H1 (cell line): ENCODE data around the gene ANO2. TPM values are rescaled to one million over a fixed set of nuclear protein-coding genes. Genes with fewer than 3 reads are reported as not detected.

Source experiments
- CTCF ChIA-PET: fragments of 300-600 bp; sonication (Branson Sonifier 250); formaldehyde crosslinking; loops from one replicate; lab custom pipeline; 2021; ENCODE audit not compliant: partially characterized antibody; lab: Charles Lee
- POLR2A ChIA-PET: fragments of 300-600 bp; sonication (Branson Sonifier 250); formaldehyde crosslinking; loops from one replicate; lab custom pipeline; 2021; ENCODE audit warnings: inconsistent platforms; ENCODE audit not compliant: partially characterized antibody; lab: Charles Lee
- DNase-seq, 2 experiments: peaks; one replicate each; pipeline versions ENCODE4 v3.0.0 to v3.0.0-alpha.2; 2010 to 2022; ENCODE audit warnings: low spot score in 2 of 2, low read depth in 1 of 2, mixed read lengths in 1 of 2
- FAIRE-seq: peaks from 2 replicates; lab custom pipeline; 2011; peaks lifted over from hg19 to GRCh38; lab: Jason Lieb, UNC
- H2AFZ ChIP-seq: 2 replicates; pipeline ENCODE4 v1.8.1; 2012; ENCODE audit warnings: low read length, inconsistent platforms
- H2AK5ac ChIP-seq: 2 replicates; pipeline ENCODE4 v1.6.1; 2013; ENCODE audit warnings: low read depth, low read length
- H2BK120ac ChIP-seq: replicated peaks from 2 replicates; pipeline ENCODE3; 2013; ENCODE audit warnings: low read depth, low read length, inconsistent platforms
- H2BK12ac ChIP-seq: 2 replicates; pipeline ENCODE4 v1.6.1; 2013; ENCODE audit warnings: low read depth, low read length
- H2BK15ac ChIP-seq: 2 replicates; pipeline ENCODE4 v1.6.1; 2013; ENCODE audit warnings: low read length
- H2BK20ac ChIP-seq: 2 replicates; pipeline ENCODE4 v1.6.1; 2013; ENCODE audit warnings: low read length
- H2BK5ac ChIP-seq: 2 replicates; pipeline ENCODE4 v1.6.1; 2013; ENCODE audit warnings: low read depth, low read length
- H3K14ac ChIP-seq: 2 replicates; pipeline ENCODE4 v1.6.1; 2013; ENCODE audit warnings: inconsistent platforms; ENCODE audit not compliant: insufficient read length
- H3K18ac ChIP-seq: 2 replicates; pipeline ENCODE4 v1.6.1; 2013; ENCODE audit warnings: low read length; ENCODE audit errors: extremely low read depth
- H3K23ac ChIP-seq: 2 replicates; pipeline ENCODE4 v1.6.1; 2013; ENCODE audit warnings: inconsistent platforms; ENCODE audit not compliant: insufficient read length
- H3K23me2 ChIP-seq: 2 replicates; pipeline ENCODE4 v1.6.1; 2013; ENCODE audit warnings: low read depth, low read length
- H3K27ac ChIP-seq: 2 replicates; pipeline ENCODE4 v1.6.1; 2011; ENCODE audit warnings: low read depth, low read length, inconsistent platforms
- H3K27me3 ChIP-seq, 4 experiments: replicated peaks in 1 of 4; 1 replicate in 1 of 4; 2 replicates in 3 of 4; pipeline versions ENCODE4 v1.6.1 to v1.8.1; 2011 to 2013; ENCODE audit warnings: low read length in 3 of 4, mild to moderate bottlenecking in 3 of 4, inconsistent platforms in 2 of 4, mixed read lengths in 2 of 4, moderate library complexity in 1 of 4; ENCODE audit not compliant: control insufficient read depth in 3 of 4, insufficient read depth in 3 of 4; ENCODE audit errors: extremely low read depth in 1 of 4
- H3K36me3 ChIP-seq, 4 experiments: 2 replicates each; pipeline versions ENCODE4 v1.6.1 to v1.8.1; 2011 to 2013; ENCODE audit warnings: mild to moderate bottlenecking in 4 of 4, low read length in 3 of 4, moderate library complexity in 2 of 4, control low read depth in 1 of 4, inconsistent platforms in 1 of 4; ENCODE audit not compliant: insufficient read depth in 4 of 4, control insufficient read depth in 2 of 4
- H3K4ac ChIP-seq: replicated peaks from 2 replicates; pipeline ENCODE3; 2013; ENCODE audit warnings: low read length, low read depth, mixed read lengths, inconsistent platforms; ENCODE audit not compliant: insufficient read length
- H3K4me1 ChIP-seq, 4 experiments: replicated peaks in 1 of 4; 1 replicate in 1 of 4; 2 replicates in 3 of 4; pipeline versions ENCODE4 v1.6.1 to v1.8.1; 2011 to 2013; ENCODE audit warnings: low read length in 3 of 4, inconsistent platforms in 2 of 4, mixed read lengths in 1 of 4; ENCODE audit not compliant: insufficient read depth in 4 of 4, control insufficient read depth in 3 of 4
- H3K4me2 ChIP-seq, 2 experiments: 2 replicates each; pipeline versions ENCODE4 v1.6.1 to v1.8.1; 2011 to 2013; ENCODE audit warnings: low read depth in 2 of 2, low read length in 2 of 2, control low read depth in 1 of 2, inconsistent platforms in 1 of 2, mild to moderate bottlenecking in 1 of 2; ENCODE audit not compliant: insufficient read depth in 1 of 2
- H3K4me3 ChIP-seq, 4 experiments: fragments of 200-600, 300-600 bp in 1 of 4; sonication (generic), shearing (Covaris generic), sonication (Bioruptor Twin) in 1 of 4; 2 replicates each; pipeline versions ENCODE4 v1.5.1 to v1.8.1; 2011 to 2016; ENCODE audit warnings: low read length in 4 of 4, low read depth in 3 of 4, control low read depth in 2 of 4, inconsistent platforms in 2 of 4, mild to moderate bottlenecking in 2 of 4, mixed read lengths in 1 of 4, moderate library complexity in 1 of 4; ENCODE audit not compliant: insufficient read depth in 2 of 4; ENCODE audit errors: extremely low read depth in 1 of 4
- H3K56ac ChIP-seq: replicated peaks from 2 replicates; pipeline ENCODE3; 2013; ENCODE audit warnings: low read depth, mild to moderate bottlenecking, mixed read lengths, low read length, inconsistent platforms; ENCODE audit not compliant: insufficient read length
- H3K79me1 ChIP-seq: 2 replicates; pipeline ENCODE4 v1.6.1; 2013; ENCODE audit warnings: low read depth, low read length, control low read depth
- H3K79me2 ChIP-seq, 2 experiments: 2 replicates each; pipeline versions ENCODE4 v1.6.1 to v1.8.1; 2012 to 2013; ENCODE audit warnings: low read length in 2 of 2, mild to moderate bottlenecking in 2 of 2, inconsistent platforms in 1 of 2; ENCODE audit not compliant: insufficient read depth in 2 of 2, control insufficient read depth in 1 of 2
- H3K9ac ChIP-seq, 4 experiments: replicated peaks in 1 of 4; 1 replicate in 1 of 4; 2 replicates in 3 of 4; pipeline versions ENCODE4 v1.6.1 to v1.8.1; 2011 to 2013; ENCODE audit warnings: low read depth in 3 of 4, low read length in 3 of 4, control low read depth in 2 of 4, mild to moderate bottlenecking in 2 of 4, moderate library complexity in 2 of 4, inconsistent platforms in 1 of 4; ENCODE audit errors: extremely low read depth in 1 of 4
- H3K9me3 ChIP-seq, 2 experiments: 2 replicates each; pipeline versions ENCODE4 v1.6.1 to v1.8.1; 2012 to 2013; ENCODE audit warnings: mild to moderate bottlenecking in 2 of 2, moderate library complexity in 2 of 2, control low read depth in 1 of 2, inconsistent platforms in 1 of 2, low read depth in 1 of 2, low read length in 1 of 2, mixed read lengths in 1 of 2; ENCODE audit not compliant: insufficient read depth in 2 of 2
- H4K20me1 ChIP-seq, 2 experiments: replicated peaks in 1 of 2; 2 replicates each; pipeline versions ENCODE3 to v1.8.1; 2011 to 2013; ENCODE audit warnings: inconsistent platforms in 2 of 2, low read length in 2 of 2, mild to moderate bottlenecking in 1 of 2; ENCODE audit not compliant: insufficient read depth in 2 of 2, control insufficient read depth in 1 of 2
- H4K5ac ChIP-seq: 2 replicates; pipeline ENCODE4 v1.6.1; 2013; ENCODE audit warnings: low read length, low read depth, mixed read lengths, inconsistent platforms; ENCODE audit not compliant: insufficient read length
- H4K8ac ChIP-seq: 2 replicates; pipeline ENCODE4 v1.8.0; 2013; ENCODE audit warnings: mild to moderate bottlenecking, moderate library complexity, low read length, inconsistent platforms; ENCODE audit not compliant: insufficient read depth; ENCODE audit errors: extremely low read depth
- H4K91ac ChIP-seq: replicated peaks from 2 replicates; pipeline ENCODE3; 2013; ENCODE audit warnings: low read length, mixed read lengths, inconsistent platforms; ENCODE audit not compliant: insufficient read length
- BACH1 ChIP-seq: IDR thresholded peaks from 2 replicates; pipeline ENCODE4 v1.6.1; 2012; ENCODE audit warnings: low read length, improper control_type of control experiment
- CBX8 ChIP-seq: fragments of 300-800, 300-1000 bp; sonication (generic); IDR thresholded peaks from 2 replicates; pipeline ENCODE4 v1.7.1; 2016; ENCODE audit warnings: low read depth, low read length, borderline replicate concordance
- CREB1 ChIP-seq: IDR thresholded peaks from 2 replicates; pipeline ENCODE4 v1.6.1; 2012; ENCODE audit warnings: inconsistent platforms
- CTCF ChIP-seq, 3 experiments: IDR thresholded peaks; 1 replicate in 2 of 3; 2 replicates in 1 of 3; pipeline versions ENCODE4 v1.5.1 to v1.6.1; 2011; ENCODE audit warnings: low read length in 3 of 3, mild to moderate bottlenecking in 3 of 3, inconsistent platforms in 2 of 3, low read depth in 1 of 3, moderate library complexity in 1 of 3; ENCODE audit not compliant: insufficient read depth in 1 of 3; ENCODE audit errors: control extremely low read depth in 1 of 3
- EP300 ChIP-seq, 2 experiments: IDR thresholded peaks; 1 replicate in 1 of 2; 2 replicates in 1 of 2; pipeline ENCODE4 v1.6.1; 2011 to 2012; ENCODE audit warnings: low read depth in 2 of 2, low read length in 2 of 2, mild to moderate bottlenecking in 2 of 2, borderline replicate concordance in 1 of 2, inconsistent platforms in 1 of 2, moderate library complexity in 1 of 2
- GABPA ChIP-seq: IDR thresholded peaks from 2 replicates; pipeline ENCODE4 v1.6.1; 2011; ENCODE audit warnings: mild to moderate bottlenecking, low read length, moderate library complexity, borderline replicate concordance; ENCODE audit not compliant: insufficient read depth
- POLR2AphosphoS5 ChIP-seq: IDR thresholded peaks from 2 replicates; pipeline ENCODE4 v1.6.1; 2011; ENCODE audit warnings: low read depth, low read length
- RBBP5 ChIP-seq: IDR thresholded peaks from 2 replicates; pipeline ENCODE4 v1.7.1; 2012; ENCODE audit warnings: low read depth, mild to moderate bottlenecking, inconsistent platforms, low read length, moderate library complexity, borderline replicate concordance
- SAP30 ChIP-seq: fragments of 300-600 bp; sonication (generic); IDR thresholded peaks from 2 replicates; pipeline ENCODE4 v1.7.1; 2012; ENCODE audit warnings: low read length, moderate library complexity, mild to moderate bottlenecking, inconsistent platforms; ENCODE audit not compliant: insufficient read depth, insufficient replicate concordance
- SIX5 ChIP-seq: IDR thresholded peaks from 2 replicates; pipeline ENCODE4 v1.6.1; 2011; ENCODE audit warnings: mild to moderate bottlenecking, low read depth, low read length
- SP4 ChIP-seq: IDR thresholded peaks from 2 replicates; pipeline ENCODE4 v1.6.1; 2012; ENCODE audit warnings: low read length, inconsistent platforms
- TEAD4 ChIP-seq: IDR thresholded peaks from 2 replicates; pipeline ENCODE4 v1.6.1; 2012; ENCODE audit warnings: low read depth, low read length, inconsistent platforms, mixed read lengths
- WGBS, 2 experiments: shearing (Covaris generic) in 1 of 2; methylation state at CpG; one replicate each; pipeline versions ENCODE4 v1.1.6 to v1.1.7; 2013 to 2015; ENCODE audit warnings: low lambda C conversion rate in 2 of 2, mixed read lengths in 2 of 2, inconsistent platforms in 1 of 2, low coverage in 1 of 2, missing lambda C conversion rate in 1 of 2; ENCODE audit not compliant: insufficient replicate concordance in 2 of 2, insufficient coverage in 1 of 2, insufficient read length in 1 of 2; ENCODE audit errors: extremely low coverage in 1 of 2, missing lambda C conversion rate in 1 of 2; 5-methylcytosine and 5-hydroxymethylcytosine counted together
- polyA plus RNA-seq, 7 experiments: library from polyadenylated mRNA; depleted of rRNA in 3 of 7; stranded (reverse) in 5 of 7; unstranded in 2 of 7; fragments of >200 nt in 5 of 7; fragments of 200-250 nt in 2 of 7; gene quantifications; 1 replicate in 5 of 7; 2 replicates in 1 of 7; 4 replicates in 1 of 7; pipeline versions ENCODE4 v1.2.1 to v1.2.3, GENCODE V29; 2011 to 2013; ENCODE audit warnings: missing spikeins in 2 of 7, mixed read lengths in 2 of 7
- total RNA-seq: library from RNA; stranded (reverse); fragmentation: NEBNext Ultra II Directional; extraction: Animal tissue kit (Norgen Biotek cat#: 25700); gene quantifications from 2 replicates; pipeline ENCODE4 v1.2.1, GENCODE V29; 2021

The ANO2 gene
- total and polyA plus RNA-seq, 2 of the 8 experiments (the other 6 are each of a cell fraction or from before 2014, with no cell fraction given), result 1.9 to 5.5 TPM

DNA sequence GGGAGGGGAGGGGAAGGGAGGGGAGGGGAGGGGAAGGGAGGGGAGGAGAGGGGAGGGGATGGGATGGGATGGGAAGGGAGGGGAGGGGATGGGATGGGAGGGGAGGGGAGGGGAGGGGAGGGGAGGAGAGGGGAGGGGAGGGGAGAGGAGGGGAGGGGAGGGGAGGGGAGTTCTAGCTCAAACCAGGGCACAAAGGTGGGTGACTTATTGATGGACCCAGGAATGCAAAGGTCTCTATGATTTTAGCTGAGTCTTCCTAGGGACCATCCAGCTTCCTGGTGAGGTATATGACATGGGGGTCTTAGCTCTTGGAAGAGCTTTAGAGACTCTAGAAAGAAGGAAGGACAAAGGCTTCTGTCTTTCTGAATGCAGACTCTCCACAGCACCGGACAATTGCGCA, 42.3 kb downstream of the ANO2 start:
- Histone ChIP-seq H4K20me1 (no peaks in the 10 kb centered on the region), H3K27ac (no peak overlapping the region), H3K9ac (no peak overlapping the region), H2AK5ac (no peak overlapping the region), H4K8ac (no peak overlapping the region), H3K36me3 (no peaks in the 10 kb centered on the region), H3K4ac (no peak overlapping the region), H2AFZ (no peak overlapping the region), H2BK20ac (no peak overlapping the region), H3K18ac (no peak overlapping the region), H3K23ac (no peak overlapping the region), H2BK120ac (no peak overlapping the region), H3K79me1 (no peaks in the 10 kb centered on the region), H3K79me2 (no peaks in the 10 kb centered on the region), H2BK15ac (no peak overlapping the region), H4K5ac (no peak overlapping the region), H3K4me1 (peaks cover 0 to under 1% (median 0%) of the 10 kb centered on the region in 4 experiments; a peak in 1 of 7 replicates), H2BK5ac (no peak overlapping the region), H4K91ac (no peak overlapping the region), H3K14ac (no peak overlapping the region), H3K4me3 (no peak overlapping the region), H3K23me2 (no peaks in the 10 kb centered on the region), H3K27me3 (no peaks in the 10 kb centered on the region), H2BK12ac (no peak overlapping the region), H3K4me2 (no peak overlapping the region), H3K9me3 (no peaks in the 10 kb centered on the region), H3K56ac (no peak overlapping the region)
- DNase-seq (no peak), FAIRE-seq (no peak)
- WGBS, 2 experiments, result 100% methylated on average over 2 of the region's 2 CpGs; no CpG with 5 or more reads in 1 of the 2 experiments
- ChIA-PET CTCF (interaction anchor here (0.6 to 2.1 kb wide), 7 partner anchors 9 to 273 kb away, joined by 3 to 9 read pairs (median 4); no protein-coding TSS in a partner anchor), POLR2A (no interaction called here)
- TF ChIP-seq SP4, result no peak
- no peak for TF ChIP-seq EP300 (IDR thresholded peaks at IDR 0.05; ENCODE audit: borderline replicate concordance in 1 of 2, low read depth in 2 of 2, low read length in 2 of 2)
- TF ChIP-seq CTCF (IDR thresholded peaks at IDR 0.05; ENCODE audit: control extremely low read depth in 1 of 3, insufficient read depth in 1 of 3, low read depth in 1 of 3, low read length in 3 of 3), result no peak
- no peak for TF ChIP-seq SAP30
- no peak for TF ChIP-seq BACH1
- no peak for TF ChIP-seq TEAD4
- no peak for TF ChIP-seq RBBP5
- TF ChIP-seq GABPA, result no peak
- no peak for TF ChIP-seq POLR2AphosphoS5
- no peak for TF ChIP-seq SIX5
- no peak for TF ChIP-seq CREB1
- no peak for TF ChIP-seq CBX8
